CD14-positive monocyte (primary cell): Measurements from ENCODE around the gene TMEM170A. TPM values are rescaled to one million over a fixed set of nuclear protein-coding genes. Genes with fewer than 3 reads are reported as not detected.
"Not testable (repeated sequence)": the region's sequence is repeated elsewhere in the genome, so short reads cannot be mapped to it uniquely, and the experiment has no call there.

ENCODE experiments used
- DNase-seq, 3 donors: peaks; one replicate each; pipeline ENCODE4 v3.0.0-alpha.2; 2011 to 2022
- H2AFZ ChIP-seq: 2 replicates; pipeline ENCODE4 v1.6.0; 2012; ENCODE audit warnings: mild to moderate bottlenecking, low read depth, low read length, inconsistent platforms; ENCODE audit not compliant: insufficient read depth, poor library complexity, severe bottlenecking
- H3K27ac ChIP-seq, 2 donors: 1 replicate in 1 of 2; 2 replicates in 1 of 2; pipeline ENCODE4 v1.5.1; 2012 to 2013; ENCODE audit warnings: low read length in 2 of 2, control low read depth in 1 of 2, inconsistent platforms in 1 of 2, low read depth in 1 of 2, mild to moderate bottlenecking in 1 of 2
- H3K27me3 ChIP-seq, 2 donors: one replicate each; pipeline versions ENCODE4 v1.6.0 to v1.6.1; 2011 to 2013; ENCODE audit warnings: low read length in 2 of 2; ENCODE audit not compliant: control insufficient read depth in 2 of 2, insufficient read depth in 2 of 2
- H3K36me3 ChIP-seq, 2 donors: replicated peaks in 1 of 2; 1 replicate in 1 of 2; 2 replicates in 1 of 2; pipeline versions ENCODE4 v1.5.1 to v1.6.1; 2012 to 2013; ENCODE audit warnings: low read length in 2 of 2, control low read depth in 1 of 2, inconsistent platforms in 1 of 2, mild to moderate bottlenecking in 1 of 2; ENCODE audit not compliant: insufficient read depth in 2 of 2, control insufficient read depth in 1 of 2
- H3K4me1 ChIP-seq, 2 donors: 1 replicate in 1 of 2; 2 replicates in 1 of 2; pipeline versions ENCODE4 v1.5.1 to v1.6.1; 2012 to 2013; ENCODE audit warnings: low read length in 2 of 2, control low read depth in 1 of 2, inconsistent platforms in 1 of 2, mild to moderate bottlenecking in 1 of 2, moderate library complexity in 1 of 2; ENCODE audit not compliant: insufficient read depth in 2 of 2, control insufficient read depth in 1 of 2
- H3K4me2 ChIP-seq: replicated peaks from 2 replicates; pipeline ENCODE3; 2012; ENCODE audit warnings: low read length, moderate library complexity, mild to moderate bottlenecking; ENCODE audit not compliant: poor library complexity, severe bottlenecking; ENCODE audit errors: extremely low read depth
- H3K4me3 ChIP-seq, 3 experiments: fragments of 200-600 bp in 1 of 3; sonication (generic) in 1 of 3; replicated peaks in 1 of 3; 1 replicate in 2 of 3; 2 replicates in 1 of 3; pipeline ENCODE4 v1.5.1; 2011 to 2013; ENCODE audit warnings: low read length in 3 of 3, mild to moderate bottlenecking in 3 of 3, control low read depth in 2 of 3, low read depth in 2 of 3, inconsistent platforms in 1 of 3, moderate library complexity in 1 of 3
- H3K79me2 ChIP-seq: 2 replicates; pipeline ENCODE4 v1.6.0; 2012; ENCODE audit warnings: mild to moderate bottlenecking, control low read depth, inconsistent platforms, low read length, moderate library complexity; ENCODE audit not compliant: insufficient read depth
- H3K9ac ChIP-seq: 2 replicates; pipeline ENCODE4 v1.6.0; 2017; ENCODE audit warnings: low read length, mild to moderate bottlenecking; ENCODE audit not compliant: insufficient read depth, poor library complexity, severe bottlenecking
- H3K9me3 ChIP-seq, 2 donors: replicated peaks in 1 of 2; 1 replicate in 1 of 2; 2 replicates in 1 of 2; pipeline versions ENCODE4 v1.5.1 to v1.6.1; 2012 to 2013; ENCODE audit warnings: low read length in 2 of 2, control low read depth in 1 of 2; ENCODE audit not compliant: control insufficient read depth in 1 of 2, insufficient read depth in 1 of 2
- H4K20me1 ChIP-seq: 2 replicates; pipeline ENCODE4 v1.6.0; 2012; ENCODE audit warnings: mild to moderate bottlenecking, low read length, control low read depth, moderate library complexity; ENCODE audit not compliant: insufficient read depth
- H3K27ac Mint-ChIP-seq, 7 donors: one replicate each; pipeline ENCODE4 v1.8.0; 2020; ENCODE audit warnings: mild to moderate bottlenecking in 7 of 7, mixed read lengths in 7 of 7, moderate library complexity in 6 of 7, inconsistent platforms in 2 of 7
- H3K27me3 Mint-ChIP-seq, 3 donors: one replicate each; pipeline ENCODE4 v1.8.0; 2021 to 2022; ENCODE audit warnings: low read depth in 3 of 3, mild to moderate bottlenecking in 3 of 3, mixed read lengths in 3 of 3, moderate library complexity in 3 of 3, inconsistent platforms in 1 of 3
- H3K36me3 Mint-ChIP-seq, 2 donors: one replicate each; pipeline ENCODE4 v1.8.0; 2020; ENCODE audit warnings: mixed read lengths in 2 of 2, inconsistent platforms in 1 of 2, mild to moderate bottlenecking in 1 of 2
- H3K4me1 Mint-ChIP-seq: one replicate; pipeline ENCODE4 v1.8.0; 2020; ENCODE audit warnings: mild to moderate bottlenecking, mixed read lengths
- H3K4me3 Mint-ChIP-seq, 2 donors: one replicate each; pipeline ENCODE4 v1.8.0; 2020; ENCODE audit warnings: mild to moderate bottlenecking in 2 of 2, mixed read lengths in 2 of 2, moderate library complexity in 1 of 2
- H3K9me3 Mint-ChIP-seq, 7 donors: one replicate each; pipeline ENCODE4 v1.8.0; 2020 to 2022; ENCODE audit warnings: mixed read lengths in 7 of 7, mild to moderate bottlenecking in 6 of 7, moderate library complexity in 6 of 7, inconsistent platforms in 2 of 7
- WGBS: methylation state at CpG from one replicate; pipeline ENCODE4 v1.1.5; 2013; ENCODE audit warnings: missing lambda C conversion rate; ENCODE audit not compliant: insufficient coverage; 5-methylcytosine and 5-hydroxymethylcytosine counted together
- intact Hi-C, 2 donors: fragments of 100-400 bp; cut with micrococcal nuclease; formaldehyde crosslinking; loops; one replicate each; pipeline versions ENCODE4 v1.15.0 to v1.15.1; 2023
- polyA plus RNA-seq, 3 donors: library from polyadenylated mRNA; depleted of rRNA in 1 of 3; unstranded in 2 of 3; stranded (reverse) in 1 of 3; fragments of 300-500 nt in 2 of 3; fragments of >200 nt in 1 of 3; fragmentation: Illumina TruSeq in 2 of 3; gene quantifications; 1 replicate in 2 of 3; 2 replicates in 1 of 3; pipeline ENCODE4 v1.2.3, GENCODE V29; 2012 to 2021
- TF ChIP-seq, protein P1 (sequence below): fragments of 200-600 bp; IDR thresholded peaks from one replicate; pipeline ENCODE4 v1.8.0; 2022; ENCODE audit warnings: antibody characterized with exemption, mild to moderate bottlenecking

TMEM170A gene
- polyA plus RNA-seq, 3 donors, result 17.9 to 31.6 (median 25.4) TPM

DNA sequence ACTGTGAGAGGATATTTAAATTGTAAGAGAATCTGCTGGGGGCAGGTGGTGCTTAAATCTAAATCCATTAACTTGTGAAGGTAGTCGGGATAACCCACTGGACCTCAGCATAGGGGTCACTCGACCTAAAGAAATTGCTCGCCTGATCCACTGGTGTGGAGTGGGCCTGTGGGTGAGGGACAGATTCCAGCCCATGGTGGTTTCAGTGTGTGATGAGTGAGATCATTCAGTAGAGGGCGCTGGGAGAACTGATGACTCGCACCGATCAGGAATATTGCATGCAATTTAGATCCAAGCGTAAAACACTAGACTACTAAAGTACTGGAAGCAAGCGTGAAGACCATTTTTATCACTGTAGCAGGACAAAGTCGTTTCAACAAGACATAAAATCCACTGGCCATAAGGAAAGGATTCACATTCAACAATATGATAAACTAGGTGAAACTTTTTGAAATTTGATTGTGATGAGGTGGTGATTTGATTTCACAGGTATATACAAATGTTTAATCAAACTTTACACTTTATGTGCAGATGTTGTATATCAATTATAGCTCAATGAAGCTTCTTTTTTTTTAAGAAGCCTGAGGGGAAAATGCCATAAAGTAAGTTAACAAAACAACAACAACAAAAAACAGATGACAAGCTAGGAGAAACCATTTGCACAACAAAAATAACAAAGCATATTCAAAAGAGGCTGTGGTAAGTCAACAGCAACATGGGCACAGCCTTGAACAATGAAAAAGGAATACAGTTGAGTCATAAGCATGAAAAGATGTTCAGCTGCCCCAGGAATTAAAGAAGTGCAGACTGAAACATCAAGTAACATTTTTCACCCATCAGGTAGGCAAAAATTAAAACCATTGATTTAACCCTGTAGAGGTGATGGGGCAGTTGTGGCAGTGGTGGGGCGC, 7.5 kb upstream of the TMEM170A start:
- H3K9me3 ChIP-seq, result peaks cover 0 to 4% of the 10 kb centered on the region in 2 donors
- Mint-ChIP-seq H3K4me3 (no peak overlapping the region), H3K4me1 (peaks cover 10% of the 10 kb centered on the region), H3K36me3 (no peaks in the 10 kb centered on the region), H3K27ac (peak overlapping the region in 1 of 7 donors; percentile 81), H3K9me3 (peaks cover 0 to 9% (median 2%) of the 10 kb centered on the region in 7 donors), H3K27me3 (peaks cover under 1 to 4% (median 2%) of the 10 kb centered on the region in 3 donors)
- peak; percentile 39 to 69 (median 63) for DNase-seq
- no peaks in the 10 kb centered on the region for H4K20me1 ChIP-seq
- H3K9ac ChIP-seq, result no peak overlapping the region
- H3K4me3 ChIP-seq, result no peak overlapping the region
- no peaks in the 10 kb centered on the region for H3K79me2 ChIP-seq
- peaks cover 12 to 13% of the 10 kb centered on the region in 2 donors for H3K4me1 ChIP-seq
- H3K4me2 ChIP-seq, result no peak overlapping the region
- no peaks in the 10 kb centered on the region for H3K36me3 ChIP-seq
- no peak overlapping the region for H3K27ac ChIP-seq
- intact Hi-C loops, result loop anchor here in 1 of 2 donors (2.0 kb wide), 1 partner anchor 45 kb away; no protein-coding TSS in a partner anchor
- 20% methylated on average over 2 of the region's 10 CpGs for WGBS
- H2AFZ ChIP-seq, result no peak overlapping the region
- TF ChIP-seq, protein P1, sequence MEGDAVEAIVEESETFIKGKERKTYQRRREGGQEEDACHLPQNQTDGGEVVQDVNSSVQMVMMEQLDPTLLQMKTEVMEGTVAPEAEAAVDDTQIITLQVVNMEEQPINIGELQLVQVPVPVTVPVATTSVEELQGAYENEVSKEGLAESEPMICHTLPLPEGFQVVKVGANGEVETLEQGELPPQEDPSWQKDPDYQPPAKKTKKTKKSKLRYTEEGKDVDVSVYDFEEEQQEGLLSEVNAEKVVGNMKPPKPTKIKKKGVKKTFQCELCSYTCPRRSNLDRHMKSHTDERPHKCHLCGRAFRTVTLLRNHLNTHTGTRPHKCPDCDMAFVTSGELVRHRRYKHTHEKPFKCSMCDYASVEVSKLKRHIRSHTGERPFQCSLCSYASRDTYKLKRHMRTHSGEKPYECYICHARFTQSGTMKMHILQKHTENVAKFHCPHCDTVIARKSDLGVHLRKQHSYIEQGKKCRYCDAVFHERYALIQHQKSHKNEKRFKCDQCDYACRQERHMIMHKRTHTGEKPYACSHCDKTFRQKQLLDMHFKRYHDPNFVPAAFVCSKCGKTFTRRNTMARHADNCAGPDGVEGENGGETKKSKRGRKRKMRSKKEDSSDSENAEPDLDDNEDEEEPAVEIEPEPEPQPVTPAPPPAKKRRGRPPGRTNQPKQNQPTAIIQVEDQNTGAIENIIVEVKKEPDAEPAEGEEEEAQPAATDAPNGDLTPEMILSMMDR, result peak; percentile 86
- H3K27me3 ChIP-seq, result no peaks in the 10 kb centered on the region

DNA sequence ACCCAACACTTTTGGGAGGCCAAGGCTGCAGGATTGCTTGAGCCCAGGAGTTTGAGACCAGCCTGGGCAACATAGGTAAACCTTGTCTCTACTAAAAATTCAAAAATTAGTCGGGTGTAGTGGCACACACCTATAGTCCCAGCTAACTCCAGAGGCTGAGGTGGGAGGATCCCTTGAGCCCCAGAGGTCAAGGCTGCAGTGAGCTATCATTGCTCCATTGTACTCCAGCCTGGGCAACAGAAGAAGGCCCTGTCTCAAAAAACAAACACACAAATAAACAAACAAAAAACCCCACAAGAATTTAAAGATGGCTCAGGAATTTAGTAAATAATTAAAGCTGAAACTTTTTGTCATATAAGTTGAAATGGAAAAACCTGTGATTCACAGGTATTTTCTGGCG, 2.3 kb upstream of the TMEM170A start:
- no peak overlapping the region for H3K4me2 ChIP-seq
- peaks cover 0 to 4% of the 10 kb centered on the region in 2 donors for H3K9me3 ChIP-seq
- WGBS, result no CpG with 5 or more reads among the region's 2 CpGs
- peaks cover 25% of the 10 kb centered on the region for H3K79me2 ChIP-seq
- H2AFZ ChIP-seq, result no peak overlapping the region
- Mint-ChIP-seq H3K9me3 (peaks cover 0 to 12% (median 4%) of the 10 kb centered on the region in 7 donors), H3K4me1 (peaks cover 25% of the 10 kb centered on the region), H3K27ac (peak overlapping the region in 1 of 7 donors; percentile 30), H3K27me3 (peaks cover 0 to 5% (median 3%) of the 10 kb centered on the region in 3 donors), H3K4me3 (no peak overlapping the region), H3K36me3 (peaks cover 0 to 4% of the 10 kb centered on the region in 2 donors)
- no peak overlapping the region for H3K27ac ChIP-seq
- peaks cover 25 to 36% of the 10 kb centered on the region in 2 donors for H3K4me1 ChIP-seq
- H3K9ac ChIP-seq, result no peak overlapping the region
- intact Hi-C loops, result loop anchor here (5.0 to 10.0 kb wide), 2 partner anchors 51 to 158 kb away; partner anchors contain the start of gene ADAT1 (in 2 of the 2)
- no peak overlapping the region for H3K4me3 ChIP-seq
- TF ChIP-seq, protein P1, result no peak
- DNase-seq, result no peak
- no peaks in the 10 kb centered on the region for H3K27me3 ChIP-seq
- H3K36me3 ChIP-seq, result no peaks in the 10 kb centered on the region
- H4K20me1 ChIP-seq, result peaks cover 22% of the 10 kb centered on the region

DNA sequence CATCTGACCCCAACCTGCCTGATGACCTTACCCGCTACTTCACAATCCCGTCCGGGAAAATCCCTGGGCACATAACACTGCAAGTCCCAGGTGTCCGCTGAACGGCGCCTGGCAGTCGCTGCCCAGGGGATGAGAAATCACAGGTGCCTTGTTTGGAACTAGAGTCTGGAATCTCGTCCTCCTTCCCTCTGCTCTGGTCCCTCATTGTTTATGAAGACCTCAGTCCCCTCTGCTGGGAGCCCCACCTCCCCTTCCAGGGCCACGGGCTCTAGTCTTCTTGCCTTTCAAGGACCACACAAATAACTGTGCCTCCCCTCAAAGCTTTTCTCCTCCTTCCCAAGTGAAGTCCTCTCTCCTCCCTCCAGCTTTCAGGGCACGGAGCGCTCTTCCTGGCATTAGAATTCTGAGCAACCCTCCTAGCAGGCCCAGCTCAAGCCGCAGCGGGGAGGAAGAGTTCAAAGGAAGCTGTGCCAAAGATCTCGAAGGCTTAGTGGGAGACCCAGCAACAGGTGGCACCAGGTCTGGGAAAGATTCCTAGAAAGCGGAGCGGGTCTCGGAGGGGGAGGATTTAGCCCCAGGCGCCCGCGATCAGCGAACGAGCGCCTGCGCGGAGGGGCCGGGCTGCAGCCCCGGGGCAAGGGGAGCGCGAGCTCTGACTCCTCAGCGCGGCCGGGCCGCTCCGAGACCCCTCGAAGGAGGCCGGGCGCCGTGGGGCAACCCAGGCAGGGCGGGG, 934 bp downstream of the TMEM170A start:
- Histone ChIP-seq H3K4me2 (peak overlapping the region; percentile 83), H3K79me2 (peaks cover 58% of the 10 kb centered on the region), H3K36me3 (peaks cover 0 to 11% of the 10 kb centered on the region in 2 donors), H3K9ac (peak overlapping the region; percentile 90), H3K4me1 (peaks cover 22 to 28% of the 10 kb centered on the region in 2 donors), H4K20me1 (peaks cover 54% of the 10 kb centered on the region), H3K27ac (peak overlapping the region in 1 of 2 donors; percentile 88), H2AFZ (peak overlapping the region; percentile 81), H3K4me3 (peak overlapping the region; percentile 65 to 87 (median 78))
- not testable (repeated sequence) for H3K27me3 ChIP-seq, DNase-seq, H3K27me3 Mint-ChIP-seq, H3K9me3 Mint-ChIP-seq, H3K9me3 ChIP-seq
- intact Hi-C loops, result loop anchor here (1.0 to 10.0 kb wide), 6 partner anchors 29 to 184 kb away; partner anchors contain the start of genes ADAT1 (in 2 of the 2), GABARAPL2 (in 1 of the 2), KARS1 (in 1 of the 2) and TERF2IP (in 1 of the 2)
- peaks cover 10 to 16% of the 10 kb centered on the region in 2 donors for H3K36me3 Mint-ChIP-seq
- H3K27ac Mint-ChIP-seq, result peak overlapping the region; percentile 79 to 96 (median 88)
- under 1% methylated on average over 21 of the region's 39 CpGs for WGBS
- peak overlapping the region; percentile 95 to 96 for H3K4me3 Mint-ChIP-seq
- H3K4me1 Mint-ChIP-seq, result peaks cover 25% of the 10 kb centered on the region
